ENCODE data around the gene ZNF566.

GRCh38 chr19:36488118-36488845 is 1.1 kb downstream of the ZNF566 start:
- 0 out of 2 replicates have a peak, but pooled peaks have one; percentile 19 for TF ChIP-seq EZH2phosphoT487 (IDR thresholded peaks at IDR 0.05; ENCODE audit: insufficient read depth, low read depth)
- TF ChIP-seq EZH2 (IDR thresholded peaks at IDR 0.05; ENCODE audit: insufficient read depth, poor library complexity, severe bottlenecking) = no peak

Measured in GM23248 (cell line).